Stimulated activated CD8-positive, alpha-beta memory T cell treated with anti-CD3 and anti-CD28 coated beads, Interleukin-15, amount 100 ng/mL, for 1 hour (primary cell): ENCODE measurements around the gene KCTD13.
"Not testable (repeated sequence)": the region's sequence is repeated elsewhere in the genome, so short reads cannot be mapped to it uniquely, and the experiment has no call there.

Source experiments
- DNase-seq: peaks from one replicate; pipeline ENCODE4 v3.0.0-alpha.2; 2020; ENCODE audit warnings: low read depth

KCTD13 gene

DNA sequence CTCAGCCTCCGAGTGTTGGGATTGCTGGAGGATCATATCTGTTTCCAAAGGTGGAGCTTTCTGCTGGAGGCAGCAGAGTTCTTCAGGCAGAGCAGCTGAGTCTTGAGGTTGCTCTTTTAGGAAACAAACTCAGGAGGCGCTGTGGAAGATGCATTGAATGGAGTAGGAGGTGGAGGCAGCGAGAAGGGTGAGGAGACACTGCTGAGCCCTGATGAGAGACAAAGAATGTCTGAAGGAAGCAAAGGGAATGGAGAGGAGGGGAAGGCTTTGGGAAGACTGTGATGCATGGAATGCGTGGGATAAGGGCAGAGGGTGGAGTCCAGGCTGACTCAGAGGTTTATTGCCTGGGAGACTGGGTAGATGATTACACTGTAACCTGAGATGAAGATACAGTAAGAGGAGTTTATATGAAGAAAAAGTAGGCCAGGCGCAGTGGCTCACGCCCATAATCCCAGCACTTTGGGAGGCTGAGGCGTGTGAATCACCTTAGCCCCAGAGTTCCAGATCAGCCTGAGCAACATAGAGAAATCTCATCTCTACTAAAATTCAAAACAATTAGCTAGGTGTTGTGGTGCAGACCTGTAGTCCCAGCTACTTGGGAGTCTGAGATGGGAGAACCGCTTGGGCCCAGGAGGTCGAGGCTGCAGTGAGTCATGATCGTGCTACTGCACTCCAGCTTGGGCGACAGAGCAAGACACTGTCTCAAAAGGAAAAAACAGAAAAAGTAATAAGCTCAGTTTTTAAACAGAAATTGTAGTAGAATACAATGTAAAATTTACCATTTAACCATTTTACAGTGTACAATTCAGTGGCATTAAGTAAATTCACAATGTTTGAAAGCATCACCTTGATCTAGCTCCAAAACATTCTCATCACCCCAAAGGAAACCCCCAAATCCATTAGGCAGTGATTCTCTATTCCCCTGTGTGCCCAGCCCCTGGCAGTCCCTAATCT is 18.1 kb upstream of the KCTD13 start:
- no peak for DNase-seq

DNA sequence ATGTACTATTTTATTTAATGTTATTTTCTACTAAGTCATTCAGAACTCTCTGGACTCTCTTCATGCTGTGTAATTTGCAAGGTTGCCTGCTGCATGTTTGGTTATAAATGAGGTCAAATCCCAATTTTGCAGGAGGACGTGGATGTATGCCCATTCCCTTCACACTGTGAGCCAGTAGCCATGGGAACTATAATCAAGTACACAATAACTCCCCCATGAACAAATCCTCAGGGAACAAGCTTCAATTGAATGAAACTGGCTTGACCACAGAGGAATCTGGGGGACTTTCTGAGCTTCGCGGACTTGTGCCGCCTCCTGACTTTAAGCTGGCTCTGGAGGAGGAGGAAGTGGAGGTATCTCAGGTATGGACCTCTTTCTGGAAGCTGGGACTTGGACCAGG is 14.6 kb upstream of the KCTD13 start:
- no peak for DNase-seq

DNA sequence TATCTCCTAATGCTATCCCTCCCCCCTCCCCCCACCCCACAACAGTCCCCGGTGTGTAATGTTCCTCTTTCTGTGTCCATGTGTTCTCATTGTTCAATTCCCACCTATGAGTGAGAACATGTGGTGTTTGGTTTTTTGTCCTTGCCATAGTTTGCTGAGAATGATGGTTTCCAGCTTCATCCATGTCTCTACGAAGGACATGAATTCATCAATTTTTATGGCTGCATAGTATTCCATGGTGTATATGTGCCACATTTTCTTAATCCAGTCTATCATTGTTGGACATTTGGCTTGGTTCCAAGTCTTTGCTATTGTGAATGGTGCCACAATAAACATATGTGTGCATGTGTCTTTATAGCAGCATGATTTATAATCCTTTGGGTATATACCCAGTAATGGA is 5.7 kb upstream of the KCTD13 start:
- DNase-seq: not testable (repeated sequence)

DNA sequence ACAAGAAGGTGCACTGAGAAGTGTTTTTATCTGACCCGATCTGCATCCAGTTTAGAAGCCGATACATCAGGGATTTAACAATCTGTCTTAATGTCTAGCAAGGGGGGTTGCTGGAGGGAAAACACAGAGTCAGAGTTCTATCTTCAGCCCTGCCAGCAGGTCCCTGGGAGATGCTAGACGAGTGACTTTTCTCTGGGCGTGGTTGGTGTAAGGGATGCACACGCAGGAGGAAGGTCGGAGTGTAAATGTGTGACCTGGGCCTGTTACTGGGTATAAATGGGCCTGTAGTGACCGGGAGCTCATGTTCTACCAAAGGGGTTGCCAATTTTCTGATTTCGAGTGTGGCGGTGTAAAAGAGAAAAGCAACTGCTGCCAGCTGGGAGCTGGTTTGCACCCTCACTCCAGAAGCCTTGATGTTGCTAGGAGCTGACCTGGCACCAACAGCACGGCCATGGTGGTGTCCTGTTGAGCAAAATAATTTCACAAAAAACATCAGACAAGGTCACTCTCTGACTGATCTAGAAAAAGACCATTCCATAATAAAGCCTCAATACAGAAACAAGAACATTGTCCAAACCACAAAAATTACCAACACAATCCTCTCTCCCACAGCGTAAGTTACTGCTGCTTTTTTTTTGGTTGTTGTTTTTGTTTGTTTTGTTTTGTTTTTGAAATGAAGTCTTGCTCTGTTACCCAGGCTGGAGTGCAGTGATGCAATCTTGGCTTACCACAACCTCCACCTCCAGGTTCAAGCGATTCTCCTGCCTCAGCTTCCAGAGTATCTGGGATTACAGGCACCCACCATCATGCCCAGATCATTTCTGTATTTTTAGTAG is 1.3 kb upstream of the KCTD13 start:
- no peak for DNase-seq

DNA sequence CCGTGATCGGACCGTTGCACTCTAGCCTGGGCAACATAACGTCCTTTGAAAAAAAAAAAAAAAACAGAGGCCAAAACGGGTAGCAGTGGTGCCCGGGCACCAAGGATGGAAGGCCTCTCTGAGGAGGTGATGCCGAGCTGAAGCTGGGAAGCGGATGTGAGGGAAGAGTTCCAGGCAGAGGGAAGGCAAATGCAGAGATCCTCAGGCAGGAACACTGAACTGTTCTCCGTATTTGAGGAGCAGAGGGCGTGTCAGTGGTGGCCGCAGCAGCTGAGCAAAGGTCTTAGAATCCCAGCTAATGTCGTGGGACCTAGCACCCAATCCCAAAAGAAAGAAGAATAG is 656 bp upstream of the KCTD13 start:
- no peak for DNase-seq

DNA sequence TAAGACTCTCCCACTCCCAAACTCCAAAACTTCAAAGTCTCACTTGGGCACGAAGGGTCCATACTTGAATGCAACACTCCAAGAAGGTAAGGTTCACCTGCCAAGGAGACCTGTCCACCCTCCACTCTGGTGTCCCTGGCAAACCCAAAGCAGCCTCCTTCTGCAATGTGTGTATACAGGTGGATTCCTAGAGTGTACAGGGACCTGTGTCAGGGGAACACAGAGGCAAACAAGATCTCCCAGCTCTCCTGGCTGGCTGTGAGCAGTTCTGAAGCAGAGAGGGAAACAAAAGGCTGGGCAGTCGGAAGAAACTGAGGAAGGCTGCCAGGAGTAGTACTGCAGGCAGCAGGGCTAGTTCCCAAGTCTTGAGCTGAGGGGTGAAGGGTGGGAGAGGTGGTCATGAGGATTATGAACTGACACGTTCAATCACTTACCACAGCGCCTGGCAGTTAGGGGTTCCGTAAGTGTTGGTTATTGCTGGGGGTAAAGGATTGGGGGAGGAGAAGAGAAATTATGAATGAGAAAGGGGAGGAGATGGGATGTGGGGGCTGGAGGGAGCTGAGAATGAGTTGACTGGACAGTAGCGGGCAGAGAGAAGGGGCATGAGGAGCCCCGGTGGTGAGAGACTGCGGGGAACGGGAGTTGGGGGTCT is 795 bp downstream of the KCTD13 start:
- DNase-seq: no peak

DNA sequence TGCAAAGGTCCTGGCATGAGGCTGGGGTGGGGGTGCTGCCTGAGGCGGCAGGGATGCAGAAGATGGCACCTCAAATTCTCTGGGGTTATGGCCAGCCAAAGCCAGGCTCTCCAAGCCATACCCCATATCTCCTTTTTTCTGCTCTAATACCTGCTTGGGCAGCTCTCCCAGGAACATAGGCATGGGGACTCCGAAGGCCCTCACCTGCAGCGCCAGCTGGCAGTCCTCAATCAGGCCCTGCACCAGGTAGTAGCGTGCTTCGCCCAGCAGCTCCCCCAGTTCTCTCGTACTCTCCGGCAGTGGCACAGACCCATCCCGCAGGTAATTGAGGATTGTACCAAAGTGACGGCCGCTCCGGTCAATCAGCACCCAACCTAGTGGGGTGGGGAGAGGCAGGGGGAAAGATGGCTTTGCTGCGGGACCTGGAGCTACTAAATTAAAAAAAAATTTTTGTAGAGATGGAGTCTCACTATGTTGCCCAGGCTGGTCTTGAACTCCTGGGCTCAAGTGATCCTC is 3.0 kb downstream of the KCTD13 start:
- DNase-seq: no peak

DNA sequence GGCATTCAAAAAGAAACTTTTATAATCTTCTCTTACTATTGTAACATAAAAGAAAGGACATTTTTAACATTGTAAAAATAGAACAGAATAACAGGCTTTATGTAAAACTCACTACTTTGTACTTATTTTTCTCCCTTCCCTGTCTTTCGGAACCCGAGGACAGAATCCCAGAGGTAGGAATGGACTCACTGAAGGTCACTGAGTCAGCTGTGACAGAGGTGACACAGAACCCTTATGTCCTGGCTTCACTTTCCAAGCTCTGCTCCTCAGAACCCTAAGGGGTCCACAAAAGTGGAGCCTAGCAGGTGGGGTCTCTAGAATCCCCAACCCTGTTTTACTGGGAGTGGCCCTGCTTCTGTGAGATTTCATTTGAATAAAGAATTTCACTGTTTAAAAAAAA is 3.7 kb downstream of the KCTD13 start:
- no peak for DNase-seq

DNA sequence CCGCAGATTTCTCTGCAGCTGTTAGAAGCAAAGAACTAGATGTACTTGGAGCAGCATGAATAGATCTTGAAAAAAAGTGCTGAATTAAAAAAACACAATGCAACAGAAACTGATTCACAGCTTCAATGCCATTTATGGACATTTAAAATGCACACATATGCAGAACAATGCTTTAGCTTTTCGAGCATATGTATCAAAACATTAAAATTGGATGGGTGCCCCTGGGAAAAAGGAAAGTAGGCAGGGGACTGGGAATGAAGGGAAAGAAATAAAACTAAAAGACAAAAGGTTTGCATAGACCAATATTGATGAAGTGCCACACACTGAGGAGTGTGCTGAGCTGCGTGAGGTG is 5.0 kb downstream of the KCTD13 start:
- no peak for DNase-seq

DNA sequence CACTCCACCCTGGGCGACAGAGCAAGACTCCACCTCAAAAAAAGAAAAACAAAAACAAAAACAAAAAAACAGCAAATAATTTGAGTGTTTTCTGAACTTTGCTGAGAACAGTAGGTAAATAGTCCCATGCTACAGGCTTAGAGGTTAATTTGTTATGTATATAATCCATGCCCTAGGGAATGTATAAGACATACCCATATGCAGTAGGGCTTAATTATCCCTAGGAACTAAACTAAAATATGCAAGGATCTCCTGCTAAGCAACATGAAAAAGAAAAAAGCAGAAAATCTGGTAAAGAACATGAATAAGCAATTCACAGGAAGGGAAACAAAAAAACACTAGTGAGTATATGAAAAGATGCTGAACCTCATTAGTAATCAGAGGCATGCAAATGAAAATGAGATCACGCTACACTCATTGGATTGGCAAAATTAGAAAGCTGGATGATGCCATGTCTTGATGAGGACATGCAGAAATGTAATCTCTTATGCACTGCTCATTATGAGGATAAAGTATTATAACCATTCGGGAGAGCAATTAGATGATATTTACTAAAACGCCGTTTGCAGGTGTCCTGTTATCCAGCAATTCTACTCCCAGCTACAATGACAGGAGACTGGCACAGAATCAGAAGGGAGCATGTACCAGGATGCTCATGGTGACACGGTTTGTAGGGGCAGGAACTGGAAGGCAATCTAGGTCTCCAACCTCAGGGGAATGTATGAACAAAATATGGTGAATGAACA is 5.6 kb downstream of the KCTD13 start:
- DNase-seq: no peak

DNA sequence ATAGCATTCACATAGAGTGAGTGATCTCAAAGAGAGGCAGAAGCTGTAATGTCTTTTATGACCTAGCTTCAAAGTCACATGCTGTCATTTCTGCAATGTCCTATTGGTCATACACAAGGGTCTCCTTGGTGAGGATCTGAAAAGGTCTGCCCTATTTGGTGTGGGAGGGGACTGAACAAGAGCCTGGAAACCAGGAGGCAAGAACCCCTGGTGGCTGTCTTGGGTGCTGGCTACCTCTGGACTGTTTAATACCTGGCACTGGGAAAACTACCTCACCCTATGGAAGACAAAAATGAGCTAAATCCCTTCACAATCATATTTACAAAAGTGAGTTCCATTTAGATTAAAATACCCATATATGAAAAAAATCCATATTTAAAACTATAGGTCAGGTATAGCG is 9.0 kb downstream of the KCTD13 start:
- no peak for DNase-seq

DNA sequence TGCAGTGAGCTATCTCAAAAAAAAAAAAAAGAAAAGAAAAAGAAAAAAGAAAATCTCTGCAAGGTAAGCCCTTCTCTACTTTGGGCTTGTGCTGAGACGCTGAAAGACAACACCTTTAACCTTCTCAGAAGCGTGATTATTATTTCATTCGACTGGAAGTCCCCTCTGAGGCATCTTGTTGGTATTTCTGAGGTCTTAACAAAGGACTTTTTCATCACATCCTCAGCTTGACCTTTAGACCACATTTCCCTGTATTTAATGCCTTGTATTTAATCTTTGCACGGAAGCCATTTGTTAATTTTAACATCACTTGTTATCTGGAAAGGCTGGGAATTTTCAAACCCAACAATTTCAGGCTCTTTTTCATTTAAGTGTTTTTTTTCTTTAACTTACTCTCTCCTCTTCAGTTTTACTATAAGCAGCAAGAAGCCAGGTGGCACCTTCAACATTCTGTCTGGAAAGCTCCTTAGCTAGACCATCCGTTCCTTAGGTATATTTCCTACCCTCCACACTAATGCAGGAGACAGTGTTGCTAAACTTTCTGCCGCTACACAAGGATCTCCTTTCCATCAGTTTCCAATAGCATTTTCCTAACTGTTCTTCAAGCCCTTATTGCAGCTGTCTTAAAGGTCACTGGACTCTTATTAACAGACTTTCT is 10.3 kb downstream of the KCTD13 start:
- no peak for DNase-seq

DNA sequence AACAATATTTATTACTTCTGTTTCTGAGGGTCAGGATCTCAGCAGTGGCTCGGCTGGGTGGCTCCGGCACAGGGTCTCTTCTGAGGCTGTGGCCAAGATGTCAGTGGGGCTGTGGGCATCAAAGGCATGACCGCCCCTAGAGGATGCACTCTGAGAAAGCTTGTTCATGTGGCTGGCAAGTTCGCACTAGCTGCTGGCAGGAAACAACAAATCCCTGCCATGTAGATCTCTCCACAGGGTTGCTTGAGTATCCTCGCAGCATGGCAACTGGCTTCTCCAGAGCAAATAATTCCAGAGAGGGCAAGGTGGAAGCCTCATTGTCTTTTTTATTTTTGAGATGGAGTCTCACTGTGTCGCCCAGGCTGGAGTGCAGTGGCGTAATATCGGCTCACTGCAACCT is 12.5 kb downstream of the KCTD13 start:
- DNase-seq: no peak

DNA sequence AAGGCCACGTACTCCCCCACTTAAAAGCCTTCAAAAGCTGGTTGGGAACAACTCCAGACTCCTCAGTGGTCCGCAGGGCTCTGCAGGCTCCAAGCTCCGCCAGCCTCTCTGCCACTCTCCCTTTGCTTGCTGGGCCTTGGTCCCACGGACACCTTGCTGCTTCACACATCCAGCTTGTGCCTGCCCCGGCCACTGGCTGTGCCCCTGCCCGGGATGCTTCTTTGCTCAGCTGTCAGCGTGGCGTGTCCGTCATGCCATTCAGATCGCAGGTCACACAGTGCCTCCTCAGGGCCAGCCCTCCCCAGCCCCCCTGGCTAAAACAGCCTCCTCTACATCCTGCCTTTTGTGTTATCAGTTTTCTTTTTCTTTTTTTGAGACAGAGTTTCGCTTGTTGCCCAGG is 13.9 kb downstream of the KCTD13 start:
- DNase-seq: no peak

DNA sequence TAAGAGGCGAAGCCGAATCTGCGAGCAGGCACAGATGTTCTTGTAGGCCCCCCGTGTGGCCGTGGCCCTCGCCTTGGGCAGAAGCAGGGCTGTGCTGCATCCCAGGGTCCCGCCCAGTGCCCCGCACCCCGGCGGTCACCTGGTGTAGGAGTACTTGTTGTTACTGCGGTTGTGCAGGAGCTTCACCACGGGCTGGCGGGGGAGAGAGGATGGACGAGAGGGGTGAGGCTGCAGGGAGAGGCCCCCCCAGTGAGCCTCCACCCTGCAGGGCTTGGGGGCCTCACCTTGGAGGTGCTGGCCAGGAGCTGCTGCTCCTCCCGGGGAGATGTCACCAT is 14.4 kb downstream of the KCTD13 start:
- DNase-seq: no peak

DNA sequence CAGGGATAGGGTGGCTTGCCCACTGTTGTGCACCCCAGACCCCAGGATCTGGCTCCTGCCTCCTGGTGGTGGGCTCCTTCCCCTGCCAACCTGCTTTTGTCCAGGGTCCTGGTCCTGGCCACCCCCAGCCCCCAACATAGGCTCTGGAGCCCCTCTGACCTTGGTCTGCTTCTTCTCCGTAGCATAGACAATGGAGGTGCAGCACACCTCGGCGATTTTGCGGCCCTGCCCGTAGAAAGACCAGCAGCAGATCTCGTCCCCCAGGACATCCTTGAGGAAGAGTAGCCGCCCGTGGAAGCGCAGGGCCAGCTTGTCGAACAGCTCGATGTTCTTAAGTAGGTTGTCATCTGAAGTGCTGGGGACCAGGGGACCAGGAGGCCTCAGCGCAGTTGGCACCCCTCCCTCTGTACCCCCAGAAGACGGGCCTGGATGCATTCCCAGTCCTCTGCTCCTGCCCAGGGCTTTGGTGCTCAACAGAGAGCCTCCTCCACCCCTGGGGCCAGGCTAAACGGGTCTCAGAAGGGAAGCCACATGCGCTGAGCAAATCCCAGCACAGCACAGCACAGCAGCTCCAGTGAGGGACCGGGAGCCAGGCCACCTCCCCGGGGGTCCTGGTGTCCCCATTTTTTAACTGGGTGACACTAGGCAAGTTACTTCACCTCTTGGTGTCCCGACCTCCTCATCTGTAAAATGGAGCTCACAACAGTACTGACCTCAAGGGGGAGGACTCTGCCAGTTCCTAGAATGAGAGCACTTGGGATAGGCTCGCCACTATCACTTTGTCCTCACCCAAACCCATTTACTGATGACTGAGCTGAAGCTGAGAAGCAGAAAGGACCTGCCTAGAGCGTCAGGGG is 15.0 kb downstream of the KCTD13 start:
- no peak for DNase-seq

DNA sequence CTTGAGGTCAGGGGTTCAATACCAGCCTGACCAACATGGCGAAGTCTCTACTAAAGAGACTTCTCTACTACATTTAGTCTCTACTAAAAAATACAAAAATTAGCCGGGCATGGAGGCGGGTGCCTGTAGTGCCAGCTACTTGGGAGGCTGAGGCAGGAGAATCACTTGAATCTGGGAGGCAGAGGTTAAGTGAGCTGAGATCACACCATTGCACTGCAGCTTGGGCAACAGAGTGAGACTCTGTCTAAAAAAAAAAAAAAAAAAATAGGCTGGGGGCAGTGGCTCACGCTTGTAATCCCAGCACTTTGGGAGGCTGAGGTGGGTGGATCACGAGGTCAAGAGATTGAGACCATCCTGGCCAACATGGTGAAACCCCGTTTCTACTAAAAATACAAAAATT is 16.2 kb downstream of the KCTD13 start:
- DNase-seq: not testable (repeated sequence)

DNA sequence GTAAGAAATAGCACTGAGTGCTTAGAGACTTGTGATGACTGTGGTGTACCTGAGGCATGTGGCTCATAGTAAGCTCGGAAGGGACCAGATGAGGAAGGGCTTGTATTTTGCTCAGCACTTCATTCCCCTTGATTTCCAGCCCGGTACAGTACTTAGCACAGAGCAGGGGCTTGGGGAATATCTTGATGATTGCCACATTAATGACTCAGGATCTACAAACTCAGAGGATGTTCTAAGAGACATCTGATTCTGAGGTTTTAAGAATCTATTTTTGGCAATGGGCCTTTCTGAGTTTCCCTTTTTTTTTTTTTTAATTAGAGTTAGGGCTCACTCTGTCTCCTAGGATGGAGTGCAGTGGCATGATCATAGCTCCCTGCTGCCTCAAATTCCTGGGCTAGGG is 16.6 kb downstream of the KCTD13 start:
- DNase-seq: no peak

DNA sequence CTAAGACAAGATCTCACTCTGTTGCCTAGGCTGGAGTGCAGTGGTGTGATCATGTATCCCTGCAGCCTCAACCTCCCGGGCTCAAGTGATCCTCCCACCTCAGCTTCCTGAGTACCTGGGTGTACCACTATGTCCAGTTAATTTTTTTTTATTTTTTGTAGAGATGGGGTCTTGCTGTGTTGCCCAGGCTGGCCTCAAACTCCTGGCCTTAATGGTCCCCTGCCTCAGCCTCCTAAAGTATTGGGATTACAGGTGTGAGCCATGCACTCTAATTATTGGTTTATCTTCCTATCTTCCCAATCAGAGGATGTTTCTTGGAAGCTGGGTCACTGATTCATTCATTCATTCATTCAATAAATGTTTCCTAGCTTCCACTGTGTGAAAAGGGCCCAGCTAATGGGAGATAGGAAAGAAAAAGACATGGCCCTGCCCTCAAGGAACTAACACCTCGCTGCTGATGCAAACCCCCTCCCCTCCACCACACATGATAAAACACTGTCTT is 17.3 kb downstream of the KCTD13 start:
- no peak for DNase-seq

DNA sequence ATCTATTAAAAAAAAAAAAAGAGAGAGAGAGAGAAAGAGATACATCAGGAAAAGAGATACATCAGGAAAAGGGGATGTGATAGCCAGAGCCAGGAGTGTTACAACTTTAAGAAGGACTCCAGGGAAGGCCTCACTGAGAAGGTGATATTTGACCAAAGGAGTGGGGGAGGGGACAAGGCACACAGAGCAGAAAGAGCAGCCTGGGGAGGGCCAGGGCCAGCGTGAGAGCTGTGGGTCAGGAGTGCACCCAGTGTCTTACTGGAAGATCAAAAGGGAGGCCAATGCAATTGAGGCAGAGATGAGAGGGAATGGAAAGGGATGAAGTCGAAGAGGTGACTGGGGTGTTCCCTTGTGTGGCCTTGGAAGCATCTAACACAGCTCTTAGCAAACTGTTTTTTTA is 18.1 kb downstream of the KCTD13 start:
- DNase-seq: no peak
